ENCODE measurements around the gene PITPNB.

PITPNB gene

GRCh38 chr22:27853424-27853823, 65.6 kb downstream of the PITPNB start:
- DNase-seq = no peak

GRCh38 chr22:27851974-27852746, 66.9 kb downstream of the PITPNB start:
- DNase-seq = no peak

- DNase-seq = no peak
These were observed 69.0 kb downstream of the PITPNB start for GRCh38 chr22:27850000-27850521.

GRCh38 chr22:27848005-27848404, 71.1 kb downstream of the PITPNB start:
- DNase-seq = no peak

GRCh38 chr22:27846910-27847309, 72.1 kb downstream of the PITPNB start:
- DNase-seq = no peak

- no peak for DNase-seq
These were observed 72.8 kb downstream of the PITPNB start for GRCh38 chr22:27846248-27846757.

- DNase-seq = no peak
These were observed 73.4 kb downstream of the PITPNB start for GRCh38 chr22:27845644-27846043.

- DNase-seq = no peak
These were observed 74.1 kb downstream of the PITPNB start for GRCh38 chr22:27844656-27845591.

- no peak for DNase-seq
These were observed 74.8 kb downstream of the PITPNB start for GRCh38 chr22:27844256-27844655.

- no peak for DNase-seq
These were observed 75.6 kb downstream of the PITPNB start for GRCh38 chr22:27843441-27843840.

- DNase-seq = no peak
These were observed 76.2 kb downstream of the PITPNB start for GRCh38 chr22:27842669-27843431.

GRCh38 chr22:27842201-27842600, 76.9 kb downstream of the PITPNB start:
- DNase-seq = no peak

- no peak for DNase-seq
These were observed 78.6 kb downstream of the PITPNB start for GRCh38 chr22:27840436-27840835.

GRCh38 chr22:27839057-27839660, 79.9 kb downstream of the PITPNB start:
- no peak for DNase-seq

GRCh38 chr22:27836181-27836580, 82.9 kb downstream of the PITPNB start:
- no peak for DNase-seq

- DNase-seq = no peak
These were observed 83.6 kb downstream of the PITPNB start for GRCh38 chr22:27835446-27835845.

GRCh38 chr22:27834364-27835185, 84.5 kb downstream of the PITPNB start:
- no peak for DNase-seq

GRCh38 chr22:27833803-27834202, 85.3 kb downstream of the PITPNB start:
- no peak for DNase-seq

GRCh38 chr22:27832606-27833005, 86.5 kb downstream of the PITPNB start:
- no peak for DNase-seq

- peak; percentile 18 for DNase-seq
These were observed 89.4 kb downstream of the PITPNB start for GRCh38 chr22:27829620-27830019.

Measured in hematopoietic multipotent progenitor cell treated with erythropoietin and hydrocortisone succinate and interleukin-3 and kit ligand, for 8 days (in vitro differentiated cells).